Activated CD4-positive, alpha-beta T cell treated with anti-CD3 and anti-CD28 coated beads, Interleukin-2, amount 10 ng/mL, durations not matched to agents 24 days and 14 days (primary cell): ENCODE measurements around the gene GNB1L. TPM values are rescaled to one million over a fixed set of nuclear protein-coding genes. Genes with fewer than 3 reads are reported as not detected.

Experiments used
- DNase-seq: peaks from one replicate; pipeline ENCODE4 v3.0.0; 2022
- H3K27ac Mint-ChIP-seq: one replicate; pipeline ENCODE4 v1.8.0; 2022; ENCODE audit warnings: mild to moderate bottlenecking, mixed read lengths
- H3K27me3 Mint-ChIP-seq: one replicate; pipeline ENCODE4 v1.8.0; 2022; ENCODE audit warnings: mixed read lengths
- H3K36me3 Mint-ChIP-seq: one replicate; pipeline ENCODE4 v1.8.0; 2022; ENCODE audit warnings: low read depth, mild to moderate bottlenecking, mixed read lengths
- H3K4me1 Mint-ChIP-seq: one replicate; pipeline ENCODE4 v1.8.0; 2021; ENCODE audit warnings: mixed read lengths
- H3K4me3 Mint-ChIP-seq: one replicate; pipeline ENCODE4 v1.8.0; 2022; ENCODE audit warnings: mild to moderate bottlenecking, moderate library complexity, mixed read lengths
- H3K9me3 Mint-ChIP-seq: one replicate; pipeline ENCODE4 v1.8.0; 2021; ENCODE audit warnings: mixed read lengths
- intact Hi-C: fragments of 100-400 bp; cut with micrococcal nuclease; formaldehyde crosslinking; loops from one replicate; pipeline ENCODE4 v1.15.1; 2023
- total RNA-seq: library from RNA; stranded (reverse); gene quantifications from 2 replicates; pipeline ENCODE4 v1.2.3, GENCODE V29; 2022

Gene GNB1L
- total RNA-seq, 1 donor from 2014 or later, result 21.4 TPM

DNA sequence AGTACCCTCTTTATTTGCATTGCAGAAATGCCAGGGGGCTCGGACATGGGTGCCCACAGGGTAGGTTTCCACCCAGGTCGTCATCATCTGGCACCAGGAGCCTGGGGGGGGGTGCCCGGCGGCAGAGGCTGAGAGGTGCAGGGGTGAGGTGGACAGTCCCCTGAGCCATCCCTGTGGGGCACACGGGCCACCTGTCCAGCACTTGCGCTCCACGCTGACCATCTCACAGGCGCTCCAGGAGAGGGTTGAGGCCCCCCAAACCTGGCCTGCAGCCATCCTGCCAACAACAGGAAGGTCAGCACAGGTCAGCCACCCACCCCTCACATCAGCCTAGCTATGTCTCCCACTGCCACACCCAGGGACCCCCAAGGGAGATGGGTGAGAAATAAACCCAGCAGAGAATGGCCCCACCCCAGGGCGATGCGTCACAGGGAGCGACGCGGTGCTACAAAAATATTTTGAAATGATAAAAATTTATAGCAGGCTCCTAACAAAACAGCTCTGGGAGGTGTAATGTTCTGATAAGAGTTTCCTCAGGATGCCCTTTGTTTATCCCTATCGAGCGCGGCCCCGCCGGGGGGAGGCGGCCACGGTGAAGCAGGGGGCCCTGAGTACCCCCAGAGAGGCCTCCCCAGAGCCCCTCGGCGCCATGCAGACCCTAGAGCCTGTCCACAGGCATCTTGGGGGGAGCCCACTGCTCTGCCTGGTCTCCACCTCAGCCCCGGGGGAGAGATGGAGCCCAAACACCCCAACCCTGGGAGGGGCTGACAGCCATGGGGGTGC, 21.0 kb upstream of the GNB1L start:
- no peak for DNase-seq
- Mint-ChIP-seq H3K4me1 (peaks cover 7% of the 10 kb centered on the region), H3K36me3 (no peaks in the 10 kb centered on the region), H3K4me3 (no peak overlapping the region), H3K27ac (no peak overlapping the region), H3K27me3 (no peaks in the 10 kb centered on the region), H3K9me3 (no peaks in the 10 kb centered on the region)
- intact Hi-C loops, result no loop called here

DNA sequence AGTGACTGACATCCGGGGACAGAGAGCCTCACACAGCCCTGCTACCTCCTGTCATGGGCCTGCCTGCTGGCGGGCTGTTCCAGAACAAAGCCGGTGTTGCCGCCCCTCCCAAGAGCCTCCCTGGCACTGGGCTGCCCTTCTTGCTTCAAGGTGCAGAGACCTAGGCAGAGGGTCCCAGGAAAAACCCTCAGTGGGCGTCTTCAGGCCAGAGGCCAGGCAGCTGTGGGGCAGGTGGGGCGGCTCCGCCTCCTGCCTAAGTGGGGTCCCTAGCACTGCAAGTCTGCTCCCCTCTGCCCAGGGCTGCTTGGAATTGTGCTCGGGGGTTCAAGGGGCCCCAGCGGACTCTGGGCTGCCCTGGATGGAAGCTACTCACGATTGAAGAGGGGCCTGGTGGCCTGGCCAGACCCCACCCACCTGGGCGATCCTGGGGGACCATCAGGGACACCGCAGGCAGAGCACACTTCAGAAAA, 20.4 kb upstream of the GNB1L start:
- Mint-ChIP-seq H3K4me1 (peaks cover 7% of the 10 kb centered on the region), H3K4me3 (no peak overlapping the region), H3K27ac (no peak overlapping the region), H3K9me3 (no peaks in the 10 kb centered on the region), H3K36me3 (no peaks in the 10 kb centered on the region), H3K27me3 (no peaks in the 10 kb centered on the region)
- DNase-seq, result no peak
- intact Hi-C loops, result no loop called here

DNA sequence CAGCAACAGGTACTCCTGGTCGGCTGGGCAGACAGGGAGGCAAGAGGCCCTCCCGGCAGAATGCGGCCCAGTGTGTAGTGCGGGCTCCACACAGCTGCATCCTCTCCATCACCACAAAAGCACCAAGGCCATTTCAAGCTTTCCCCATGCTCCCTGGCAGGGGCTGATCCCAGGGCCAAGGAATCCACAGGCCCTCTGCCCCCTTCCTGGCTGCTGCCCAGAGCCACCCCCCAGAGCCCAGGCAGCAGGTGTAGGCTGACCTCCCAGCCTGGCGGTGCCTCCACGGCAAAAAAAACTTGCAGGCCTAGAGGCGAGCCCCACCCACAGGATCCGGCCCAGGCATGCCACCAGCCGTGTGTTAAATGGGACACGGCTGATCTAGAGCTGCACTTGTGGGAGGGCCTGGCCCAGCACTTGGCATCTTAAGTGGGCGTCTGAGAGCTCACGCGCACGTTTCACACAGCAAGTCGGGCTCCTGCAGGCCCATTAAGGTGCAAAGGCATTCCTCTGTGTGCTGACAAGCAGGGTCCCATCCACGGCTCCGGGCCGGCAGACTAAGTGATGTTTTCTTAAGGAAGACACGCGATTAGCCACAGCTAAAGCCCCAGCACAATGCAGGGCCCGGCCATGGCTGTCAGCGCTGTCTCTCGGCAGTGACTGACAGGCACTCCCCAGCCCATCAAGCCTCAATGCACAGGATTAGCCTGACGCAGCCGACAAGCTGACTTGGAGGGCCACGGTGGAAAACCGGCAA, 19.8 kb upstream of the GNB1L start:
- Mint-ChIP-seq H3K27me3 (no peaks in the 10 kb centered on the region), H3K9me3 (no peaks in the 10 kb centered on the region), H3K4me3 (no peak overlapping the region), H3K4me1 (peaks cover 7% of the 10 kb centered on the region), H3K36me3 (no peaks in the 10 kb centered on the region), H3K27ac (peak overlapping the region; percentile 41)
- intact Hi-C loops, result no loop called here
- peak; percentile 75 for DNase-seq

DNA sequence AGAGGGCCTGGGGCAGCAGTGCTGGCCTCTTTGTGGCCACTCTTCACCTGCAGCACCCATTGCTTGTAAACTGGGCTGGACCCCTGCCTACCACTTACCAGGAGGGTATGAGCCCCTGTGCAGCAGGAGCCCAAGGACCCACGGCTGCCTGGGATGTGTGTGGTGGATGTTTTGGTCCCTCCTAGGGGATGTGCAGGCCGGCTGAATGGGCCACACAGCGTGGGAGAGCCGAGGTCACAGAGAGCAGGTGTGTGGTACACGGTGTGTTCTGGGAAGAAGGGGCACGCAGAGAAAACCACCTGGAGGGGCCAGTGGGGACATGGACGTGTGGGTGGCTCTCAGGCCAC, 19.3 kb upstream of the GNB1L start:
- H3K4me1 Mint-ChIP-seq, result peaks cover 7% of the 10 kb centered on the region
- H3K27me3 Mint-ChIP-seq, result no peaks in the 10 kb centered on the region
- DNase-seq, result no peak
- H3K4me3 Mint-ChIP-seq, result no peak overlapping the region
- intact Hi-C loops, result no loop called here
- no peak overlapping the region for H3K27ac Mint-ChIP-seq
- H3K36me3 Mint-ChIP-seq, result no peaks in the 10 kb centered on the region
- no peaks in the 10 kb centered on the region for H3K9me3 Mint-ChIP-seq

DNA sequence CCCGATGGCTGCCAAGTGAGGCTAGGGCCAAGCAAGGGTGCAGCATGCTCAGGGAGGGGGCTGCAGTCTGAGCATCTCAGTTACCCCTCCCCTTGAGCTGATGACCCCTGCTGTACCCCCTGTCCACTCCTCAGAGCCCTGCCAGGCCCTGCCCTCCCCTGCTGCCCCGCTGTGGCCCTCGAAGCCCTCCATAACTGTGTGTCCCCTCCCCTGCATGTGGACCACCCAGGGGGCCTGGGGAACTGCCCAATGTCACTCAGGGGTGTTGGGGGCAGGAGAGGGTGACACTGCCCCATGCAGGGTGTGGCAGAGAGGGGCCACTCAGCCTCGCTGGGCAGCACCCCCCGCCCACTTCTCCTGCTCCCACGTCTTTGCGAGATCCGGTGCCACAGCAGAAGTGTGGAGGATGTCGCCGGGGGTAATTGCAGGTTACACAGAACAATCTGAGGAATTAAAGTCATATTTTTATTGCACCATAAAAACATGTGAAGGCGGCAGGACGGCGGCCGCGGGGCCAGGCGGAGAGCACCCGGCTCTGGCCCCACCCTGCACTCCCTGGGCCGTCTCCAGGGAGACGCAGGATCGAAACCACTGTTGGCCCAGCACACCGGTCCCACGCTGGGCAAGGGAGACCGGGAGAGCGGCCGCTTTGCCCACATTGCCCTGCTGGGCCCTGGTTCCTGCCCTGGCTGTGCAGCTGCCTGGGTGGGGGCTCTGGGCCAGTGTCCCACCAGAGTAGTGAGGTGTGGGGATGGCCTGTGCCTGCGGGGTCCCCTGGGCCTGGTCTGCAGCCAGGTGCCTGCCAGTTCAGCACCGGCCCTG, 18.7 kb upstream of the GNB1L start:
- intact Hi-C loops, result no loop called here
- H3K36me3 Mint-ChIP-seq, result no peaks in the 10 kb centered on the region
- DNase-seq, result no peak
- no peak overlapping the region for H3K27ac Mint-ChIP-seq
- no peaks in the 10 kb centered on the region for H3K9me3 Mint-ChIP-seq
- no peaks in the 10 kb centered on the region for H3K27me3 Mint-ChIP-seq
- H3K4me1 Mint-ChIP-seq, result peaks cover 7% of the 10 kb centered on the region
- H3K4me3 Mint-ChIP-seq, result no peak overlapping the region

DNA sequence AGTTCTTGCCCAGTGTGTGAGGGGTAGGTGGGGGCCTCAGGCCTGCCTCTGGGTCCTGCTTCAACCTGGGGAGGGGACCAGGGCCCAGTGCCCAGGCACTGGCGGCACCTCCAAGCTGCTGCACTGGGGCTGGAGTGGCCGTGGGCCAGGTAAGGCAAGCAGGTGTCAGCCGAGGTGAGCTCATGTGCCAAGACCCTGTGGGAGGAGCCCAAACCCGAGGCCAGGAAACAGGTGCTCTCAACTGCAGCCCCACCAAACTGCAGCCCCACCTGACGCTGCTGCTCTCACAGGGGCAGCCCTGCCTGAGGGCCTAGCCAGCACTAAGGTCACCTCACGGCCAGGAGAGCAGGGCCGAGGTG, 18.1 kb upstream of the GNB1L start:
- intact Hi-C loops, result no loop called here
- no peak overlapping the region for H3K4me3 Mint-ChIP-seq
- no peak overlapping the region for H3K27ac Mint-ChIP-seq
- H3K9me3 Mint-ChIP-seq, result no peaks in the 10 kb centered on the region
- peaks cover 7% of the 10 kb centered on the region for H3K4me1 Mint-ChIP-seq
- no peaks in the 10 kb centered on the region for H3K36me3 Mint-ChIP-seq
- no peak for DNase-seq
- H3K27me3 Mint-ChIP-seq, result peaks cover 3% of the 10 kb centered on the region

DNA sequence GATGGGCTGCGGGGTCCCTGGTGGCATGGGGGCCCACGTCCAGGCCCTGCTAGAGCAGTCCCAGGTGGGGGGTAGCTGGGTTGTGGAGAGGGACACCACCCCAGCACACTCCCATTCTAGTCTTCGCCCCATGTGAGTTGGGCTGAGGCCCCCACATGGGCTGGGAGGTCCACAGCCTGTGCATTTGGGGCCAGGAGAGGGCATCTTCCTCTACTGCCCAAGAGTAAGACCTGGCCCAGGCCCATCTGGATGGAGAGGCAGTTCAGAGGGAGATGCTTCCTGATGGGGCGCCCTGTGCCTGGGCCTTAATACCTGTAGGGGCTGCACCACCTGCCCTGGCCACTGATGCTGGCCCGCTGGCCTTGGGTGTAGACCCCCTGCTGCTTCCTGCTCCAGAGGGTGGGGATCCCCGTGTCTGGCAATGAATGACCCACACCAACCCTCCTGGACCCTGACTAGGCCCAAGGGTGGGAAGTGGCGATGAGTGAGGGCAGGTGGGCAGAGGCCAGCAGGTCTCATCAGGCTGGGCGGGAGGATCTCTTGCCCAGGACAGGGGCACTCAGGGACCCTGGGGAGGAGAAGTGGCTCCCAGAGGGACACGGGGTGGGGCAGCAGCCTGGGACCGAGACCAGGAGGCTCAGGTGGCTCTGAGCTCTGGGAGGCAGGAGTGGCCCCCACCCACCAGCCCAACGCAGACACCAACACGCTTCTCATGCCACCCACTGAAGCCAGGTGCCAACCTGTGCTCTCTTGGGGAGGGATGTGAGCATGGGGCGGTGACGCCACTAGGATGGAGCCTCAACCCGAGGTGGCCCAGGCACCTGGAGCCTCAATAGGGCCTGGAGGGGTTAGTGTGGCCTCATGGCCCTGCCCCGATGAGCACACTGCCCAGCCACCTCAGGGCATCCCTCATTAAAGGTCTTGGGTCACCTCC, 17.4 kb upstream of the GNB1L start:
- Mint-ChIP-seq H3K36me3 (no peaks in the 10 kb centered on the region), H3K4me3 (no peak overlapping the region), H3K4me1 (peaks cover 7% of the 10 kb centered on the region), H3K9me3 (no peaks in the 10 kb centered on the region), H3K27ac (no peak overlapping the region), H3K27me3 (peaks cover 3% of the 10 kb centered on the region)
- DNase-seq, result no peak
- intact Hi-C loops, result no loop called here

DNA sequence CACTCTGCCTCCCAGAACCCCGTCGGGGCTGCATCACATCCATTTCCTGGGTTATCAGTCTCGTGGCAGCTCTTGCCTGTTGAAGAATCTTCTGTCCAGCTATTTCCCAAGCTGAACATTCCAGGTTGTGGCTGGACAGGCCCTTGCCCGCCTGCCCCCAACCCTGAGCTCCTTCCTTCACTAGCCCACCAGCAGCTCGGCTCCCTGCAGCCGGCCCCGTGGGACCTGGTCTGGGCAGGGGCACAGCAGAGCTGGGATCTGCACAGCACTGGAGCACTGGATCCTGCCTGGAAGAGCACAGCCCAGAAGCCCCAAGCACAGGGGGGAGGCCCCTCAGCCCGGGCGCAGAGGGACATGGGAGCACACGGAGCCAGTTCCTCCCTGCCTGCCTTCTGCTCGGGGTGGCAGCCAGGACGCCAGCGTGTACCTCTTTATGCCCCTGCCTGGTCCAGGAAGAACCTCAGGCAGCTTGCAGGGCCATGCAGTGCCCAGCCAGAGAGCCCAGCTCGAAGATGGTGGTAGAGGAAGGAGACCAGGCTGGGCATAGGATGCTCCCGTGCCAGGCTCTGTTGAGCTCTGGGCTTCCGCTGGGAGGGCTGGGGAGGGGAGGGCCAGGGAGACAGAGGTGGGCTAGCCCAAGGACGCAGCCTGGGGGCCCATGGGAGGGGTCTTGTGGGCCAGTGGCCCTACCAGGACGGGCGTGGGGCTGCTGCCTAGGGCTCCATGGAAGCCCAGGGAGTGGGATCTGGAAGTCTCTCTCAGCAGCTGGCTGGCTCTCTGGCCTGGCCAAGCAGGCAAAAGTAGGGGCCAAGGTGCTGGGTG, 16.6 kb upstream of the GNB1L start:
- DNase-seq, result no peak
- intact Hi-C loops, result no loop called here
- H3K36me3 Mint-ChIP-seq, result no peaks in the 10 kb centered on the region
- H3K4me3 Mint-ChIP-seq, result no peak overlapping the region
- no peak overlapping the region for H3K27ac Mint-ChIP-seq
- H3K27me3 Mint-ChIP-seq, result peaks cover 3% of the 10 kb centered on the region
- H3K4me1 Mint-ChIP-seq, result peaks cover 7% of the 10 kb centered on the region
- no peaks in the 10 kb centered on the region for H3K9me3 Mint-ChIP-seq

DNA sequence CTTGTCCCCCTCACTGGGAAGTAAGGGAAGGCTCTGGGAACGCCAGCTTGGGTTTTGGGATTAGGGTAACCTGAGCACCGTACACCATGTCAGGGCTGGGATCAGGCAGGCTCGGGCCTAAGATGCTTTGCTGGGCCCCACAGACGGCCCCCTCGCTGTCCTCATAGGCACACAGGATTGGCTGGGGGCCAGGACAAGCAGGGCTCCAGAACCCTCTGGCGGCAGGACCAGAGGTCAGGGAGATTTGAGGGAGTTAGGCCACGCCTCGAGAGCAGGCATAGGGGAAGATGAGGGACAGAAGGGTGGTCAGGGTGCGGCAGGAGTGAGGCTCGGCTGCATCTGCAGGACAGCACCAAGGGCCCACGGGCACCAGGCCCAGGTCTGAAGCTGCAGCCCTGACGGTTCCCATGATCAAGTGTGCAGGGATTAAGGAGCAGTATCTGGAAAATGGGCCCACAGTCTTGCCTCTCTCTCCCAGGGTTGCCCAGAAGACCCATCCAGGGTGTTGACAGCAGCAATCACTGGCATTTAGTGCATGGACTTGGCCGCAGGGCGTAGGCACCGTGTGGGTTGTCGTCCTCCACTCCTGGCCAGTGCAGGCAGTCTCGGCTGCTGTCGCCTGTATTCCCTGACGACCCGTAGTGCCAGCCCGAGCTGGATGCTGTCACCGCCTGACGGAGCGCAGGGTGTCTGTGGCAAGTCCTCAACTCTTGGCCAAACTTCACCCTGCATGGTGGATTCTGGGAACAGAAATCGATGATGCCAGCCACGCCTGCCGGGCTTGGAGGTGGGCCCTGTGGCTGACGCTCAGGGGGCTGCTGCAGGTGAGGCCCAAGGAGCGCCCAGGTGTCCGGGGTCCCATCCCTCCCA, 15.7 kb upstream of the GNB1L start:
- H3K4me3 Mint-ChIP-seq, result no peak overlapping the region
- peaks cover 4% of the 10 kb centered on the region for H3K27me3 Mint-ChIP-seq
- DNase-seq, result no peak
- no peaks in the 10 kb centered on the region for H3K9me3 Mint-ChIP-seq
- no peaks in the 10 kb centered on the region for H3K36me3 Mint-ChIP-seq
- H3K4me1 Mint-ChIP-seq, result peaks cover 7% of the 10 kb centered on the region
- H3K27ac Mint-ChIP-seq, result no peak overlapping the region
- intact Hi-C loops, result no loop called here

DNA sequence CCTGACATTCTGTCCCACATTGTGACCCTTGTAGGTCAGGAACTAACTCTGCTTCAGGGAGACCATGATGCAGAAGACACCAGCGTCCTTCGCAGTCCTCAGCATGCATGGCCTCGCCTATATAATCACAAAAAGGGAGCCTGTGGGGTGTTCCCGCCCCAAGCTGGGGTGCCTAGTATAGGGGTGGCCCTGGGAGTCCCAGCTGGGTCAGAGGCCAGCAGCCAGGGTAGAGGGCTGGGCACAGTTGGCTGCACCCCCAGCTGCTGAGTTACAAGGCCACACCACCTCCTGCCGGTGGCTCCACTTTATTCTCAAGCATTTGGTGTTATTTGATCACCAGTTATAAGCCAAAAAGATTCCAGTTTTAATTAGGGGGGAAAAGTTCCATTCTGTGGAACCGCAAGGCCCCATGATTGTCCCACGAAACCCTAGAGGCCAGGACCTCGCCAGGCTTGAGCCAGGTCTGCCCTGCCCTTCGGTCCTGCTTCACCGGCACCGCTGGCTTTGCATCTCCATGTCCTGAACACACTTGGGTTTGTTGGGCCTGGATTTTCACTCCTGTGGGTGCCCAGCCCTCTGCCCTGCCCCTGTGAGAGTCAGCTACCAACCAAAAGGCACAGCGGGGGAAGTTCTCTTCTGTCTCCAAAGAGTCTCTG, 15.0 kb upstream of the GNB1L start:
- no peaks in the 10 kb centered on the region for H3K9me3 Mint-ChIP-seq
- no peak for DNase-seq

DNA sequence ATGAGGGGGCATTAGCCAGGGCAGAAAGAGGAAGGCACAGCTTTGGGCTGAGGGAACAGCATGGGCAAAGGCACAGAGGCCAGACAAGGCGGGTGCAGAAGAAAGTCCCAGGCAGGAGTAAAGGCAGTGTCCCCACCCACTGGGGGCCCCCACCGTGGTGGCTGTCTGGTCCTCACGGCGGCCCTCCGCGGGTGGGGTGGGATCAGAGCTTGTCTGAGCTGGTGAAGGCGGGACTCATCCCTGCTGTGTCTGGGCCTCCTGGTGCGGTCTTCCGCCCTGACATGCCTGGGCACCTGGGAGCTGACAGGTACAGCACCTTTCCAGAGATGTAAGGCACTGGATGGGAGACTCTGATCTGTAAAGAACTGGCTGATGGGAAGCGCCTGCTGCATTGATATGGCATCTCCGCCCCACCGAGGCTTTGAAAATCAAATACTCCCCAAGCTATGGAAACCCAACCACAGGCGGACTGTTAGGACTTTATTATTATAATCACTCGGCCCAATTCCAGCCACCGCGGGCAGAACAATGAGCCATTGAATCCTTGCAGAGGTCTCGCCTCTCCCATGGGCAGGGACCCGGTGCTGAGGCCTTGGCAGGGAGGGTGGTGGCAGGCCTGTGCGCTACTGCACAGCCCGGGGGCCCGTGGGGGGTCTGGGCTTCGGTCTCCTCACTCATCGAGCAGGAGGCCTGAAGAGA, 14.2 kb upstream of the GNB1L start:
- no peak for DNase-seq
- Mint-ChIP-seq H3K27me3 (peaks cover 6% of the 10 kb centered on the region), H3K4me1 (peaks cover under 1% of the 10 kb centered on the region), H3K9me3 (no peaks in the 10 kb centered on the region), H3K4me3 (no peak overlapping the region), H3K36me3 (no peaks in the 10 kb centered on the region), H3K27ac (no peak overlapping the region)
- intact Hi-C loops, result no loop called here

More for the DNA sequence above, 15.0 kb upstream of the GNB1L start:
- Mint-ChIP-seq H3K4me1 (peaks cover 7% of the 10 kb centered on the region), H3K27ac (no peak overlapping the region), H3K36me3 (no peaks in the 10 kb centered on the region), H3K4me3 (no peak overlapping the region), H3K27me3 (peaks cover 6% of the 10 kb centered on the region)
- intact Hi-C loops, result no loop called here
